ENCODE data around the gene ESR1. TPM values are rescaled to one million over a fixed set of nuclear protein-coding genes. Genes with fewer than 3 reads are reported as not detected.
A peak's percentile ranks its signal among the peaks of the same experiment; 100 is the strongest.

The ESR1 gene
- total and polyA plus RNA-seq, 9 of the 15 experiments (the other 6 are each of a cell fraction or from before 2014, with no cell fraction given): 0.03 to 0.27 (median 0.08) TPM; not detected in 1

GRCh38 chr6:152094992-152095592 lies 287.6 kb downstream of the ESR1 start (continued):
- TF ChIP-seq JUND (IDR thresholded peaks at IDR 0.05; ENCODE audit: borderline replicate concordance, low read depth, low read length) (peak; percentile 95), JUND (tag; IDR thresholded peaks at IDR 0.05; ENCODE audit: borderline replicate concordance, low read depth, low read length) (peak; percentile 97), ZNF668 (CRISPR knock-in tag; IDR thresholded peaks at IDR 0.05) (no peak), TRIM24 (IDR thresholded peaks at IDR 0.05) (peak in 1 of 2 experiments; percentile 56; a peak in 1 of 4 replicates), TRIM28 (IDR thresholded peaks at IDR 0.05) (peak; percentile 79), FOSL1 (tag; conservative IDR thresholded peaks at IDR 0.05) (peak; percentile 90), CBFA2T3 (IDR thresholded peaks at IDR 0.05) (peak; percentile 54), TFAP4 (CRISPR knock-in tag; IDR thresholded peaks at IDR 0.05; ENCODE audit: borderline replicate concordance) (peak; percentile 33; the same call in 1 of the 2 replicates), JUN (IDR thresholded peaks at IDR 0.05; ENCODE audit: borderline replicate concordance, low read depth, low read length) (peak; percentile 84), JUN (CRISPR knock-in tag; IDR thresholded peaks at IDR 0.05; ENCODE audit: borderline replicate concordance) (no peak), HEY1 (CRISPR knock-in tag; IDR thresholded peaks at IDR 0.05; ENCODE audit: borderline replicate concordance) (no peak), SMARCA4 (IDR thresholded peaks at IDR 0.05) (peak; percentile 27; the same call in 1 of the 2 replicates), CBFA2T2 (conservative IDR thresholded peaks at IDR 0.05) (peak; percentile 23; the same call in 1 of the 2 replicates), FOS (IDR thresholded peaks at IDR 0.05; ENCODE audit: extremely low read depth, insufficient read length) (peak; percentile 57), ZNF316 (IDR thresholded peaks at IDR 0.05) (peak; percentile 78)
- TF ChIP-seq, protein P1, sequence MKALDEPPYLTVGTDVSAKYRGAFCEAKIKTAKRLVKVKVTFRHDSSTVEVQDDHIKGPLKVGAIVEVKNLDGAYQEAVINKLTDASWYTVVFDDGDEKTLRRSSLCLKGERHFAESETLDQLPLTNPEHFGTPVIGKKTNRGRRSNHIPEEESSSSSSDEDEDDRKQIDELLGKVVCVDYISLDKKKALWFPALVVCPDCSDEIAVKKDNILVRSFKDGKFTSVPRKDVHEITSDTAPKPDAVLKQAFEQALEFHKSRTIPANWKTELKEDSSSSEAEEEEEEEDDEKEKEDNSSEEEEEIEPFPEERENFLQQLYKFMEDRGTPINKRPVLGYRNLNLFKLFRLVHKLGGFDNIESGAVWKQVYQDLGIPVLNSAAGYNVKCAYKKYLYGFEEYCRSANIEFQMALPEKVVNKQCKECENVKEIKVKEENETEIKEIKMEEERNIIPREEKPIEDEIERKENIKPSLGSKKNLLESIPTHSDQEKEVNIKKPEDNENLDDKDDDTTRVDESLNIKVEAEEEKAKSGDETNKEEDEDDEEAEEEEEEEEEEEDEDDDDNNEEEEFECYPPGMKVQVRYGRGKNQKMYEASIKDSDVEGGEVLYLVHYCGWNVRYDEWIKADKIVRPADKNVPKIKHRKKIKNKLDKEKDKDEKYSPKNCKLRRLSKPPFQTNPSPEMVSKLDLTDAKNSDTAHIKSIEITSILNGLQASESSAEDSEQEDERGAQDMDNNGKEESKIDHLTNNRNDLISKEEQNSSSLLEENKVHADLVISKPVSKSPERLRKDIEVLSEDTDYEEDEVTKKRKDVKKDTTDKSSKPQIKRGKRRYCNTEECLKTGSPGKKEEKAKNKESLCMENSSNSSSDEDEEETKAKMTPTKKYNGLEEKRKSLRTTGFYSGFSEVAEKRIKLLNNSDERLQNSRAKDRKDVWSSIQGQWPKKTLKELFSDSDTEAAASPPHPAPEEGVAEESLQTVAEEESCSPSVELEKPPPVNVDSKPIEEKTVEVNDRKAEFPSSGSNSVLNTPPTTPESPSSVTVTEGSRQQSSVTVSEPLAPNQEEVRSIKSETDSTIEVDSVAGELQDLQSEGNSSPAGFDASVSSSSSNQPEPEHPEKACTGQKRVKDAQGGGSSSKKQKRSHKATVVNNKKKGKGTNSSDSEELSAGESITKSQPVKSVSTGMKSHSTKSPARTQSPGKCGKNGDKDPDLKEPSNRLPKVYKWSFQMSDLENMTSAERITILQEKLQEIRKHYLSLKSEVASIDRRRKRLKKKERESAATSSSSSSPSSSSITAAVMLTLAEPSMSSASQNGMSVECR (CRISPR knock-in tag; IDR thresholded peaks at IDR 0.05): no peak
